Cardiac septum (tissue), 1 donor: ENCODE data around the gene PDP2. TPM values are rescaled to one million over a fixed set of nuclear protein-coding genes. Genes with fewer than 3 reads are reported as not detected.

ENCODE experiments used
- DNase-seq: peaks from one replicate; pipeline ENCODE4 v3.0.0-alpha.2; 2020; ENCODE audit warnings: low spot score
- intact Hi-C: fragments of 100-400 bp; cut with DNase I; formaldehyde crosslinking; loops from one replicate; pipeline ENCODE4 v1.14.0; 2022
- total RNA-seq: library from RNA; stranded (reverse); fragmentation: NEBNext Ultra II Directional; extraction: Animal tissue kit (Norgen Biotek cat#: 25700); gene quantifications from one replicate; pipeline ENCODE4 v1.2.1, GENCODE V29; 2021
- donor health status: DM: no; HTN: no; CAD: no.

Gene PDP2
- total RNA-seq, 1 donor from 2014 or later = 2.7 TPM

DNA sequence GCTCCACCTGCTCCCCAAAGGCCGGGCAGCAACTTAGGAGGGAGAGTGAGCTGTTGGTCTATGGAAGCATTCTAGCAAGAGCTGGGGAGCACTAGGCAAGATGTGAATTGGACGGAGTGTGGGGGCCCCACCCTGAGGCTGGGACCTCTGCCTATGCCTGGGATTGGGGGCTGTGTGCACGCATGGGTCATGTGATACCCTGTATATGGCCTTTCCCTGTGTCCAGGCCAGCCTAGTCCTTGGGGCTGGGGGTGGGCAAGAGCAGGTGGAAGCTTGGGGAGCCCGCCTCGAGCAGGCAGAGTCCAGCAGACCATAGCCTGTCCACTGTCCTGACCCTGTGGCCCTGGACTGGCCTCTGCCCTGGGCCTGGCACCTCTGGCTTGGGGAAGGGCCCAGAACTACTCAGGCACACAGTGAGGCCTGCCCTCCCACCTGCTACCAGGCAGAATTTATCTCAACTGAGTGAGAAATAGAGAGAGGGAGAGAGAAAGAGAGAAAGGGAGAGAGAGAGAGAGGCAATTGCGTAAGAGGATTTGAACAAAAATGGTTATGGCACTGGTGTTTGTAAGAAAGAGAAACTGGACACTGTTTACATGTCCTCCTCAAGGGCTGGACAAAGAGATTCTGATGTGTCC lies 19.1 kb downstream of the PDP2 start:
- intact Hi-C loops = loop anchor here (5.0 kb wide), 1 partner anchor 258 kb away; the partner anchor contains the start of genes FBXL8 and TRADD
- DNase-seq = no peak

DNA sequence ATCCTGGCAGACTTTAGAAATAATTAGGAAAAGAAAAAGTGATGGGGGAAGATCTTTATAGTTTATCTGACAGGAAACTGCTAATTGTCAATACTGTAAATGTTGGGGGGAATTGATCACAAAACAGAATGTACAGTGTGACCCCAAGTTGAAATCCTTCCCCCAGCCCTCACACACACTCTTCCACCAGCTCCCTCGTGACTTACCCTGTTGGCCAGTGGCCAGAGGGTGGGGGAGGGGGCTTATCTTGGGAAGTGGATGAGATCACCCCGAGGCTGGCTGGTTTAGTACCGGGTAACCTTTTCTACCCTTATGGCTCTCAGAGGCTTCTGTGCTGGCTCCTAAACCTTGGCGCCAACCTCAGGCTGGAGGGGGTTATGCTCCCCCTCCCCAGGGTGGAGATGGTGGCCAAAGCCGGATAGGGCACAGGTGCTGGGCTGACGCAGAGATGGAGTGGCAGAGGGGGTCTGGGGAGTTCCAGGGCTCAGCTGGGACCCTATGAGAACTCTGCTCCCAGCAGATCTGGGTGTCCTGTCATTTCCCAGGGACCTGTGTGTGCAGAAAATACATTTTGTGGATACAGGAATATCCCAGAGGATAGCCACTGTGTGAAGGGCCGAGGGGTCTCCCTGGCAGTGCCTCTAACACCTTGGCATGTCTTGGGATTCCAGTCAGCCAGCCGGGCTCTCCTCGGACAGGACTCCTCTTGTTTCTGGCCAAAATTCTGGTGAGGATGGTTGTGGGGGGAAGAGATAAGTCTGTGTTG lies 19.8 kb downstream of the PDP2 start:
- intact Hi-C loops = loop anchor here (5.0 kb wide), 1 partner anchor 257 kb away; the partner anchor contains the start of genes FBXL8 and TRADD
- DNase-seq = no peak

DNA sequence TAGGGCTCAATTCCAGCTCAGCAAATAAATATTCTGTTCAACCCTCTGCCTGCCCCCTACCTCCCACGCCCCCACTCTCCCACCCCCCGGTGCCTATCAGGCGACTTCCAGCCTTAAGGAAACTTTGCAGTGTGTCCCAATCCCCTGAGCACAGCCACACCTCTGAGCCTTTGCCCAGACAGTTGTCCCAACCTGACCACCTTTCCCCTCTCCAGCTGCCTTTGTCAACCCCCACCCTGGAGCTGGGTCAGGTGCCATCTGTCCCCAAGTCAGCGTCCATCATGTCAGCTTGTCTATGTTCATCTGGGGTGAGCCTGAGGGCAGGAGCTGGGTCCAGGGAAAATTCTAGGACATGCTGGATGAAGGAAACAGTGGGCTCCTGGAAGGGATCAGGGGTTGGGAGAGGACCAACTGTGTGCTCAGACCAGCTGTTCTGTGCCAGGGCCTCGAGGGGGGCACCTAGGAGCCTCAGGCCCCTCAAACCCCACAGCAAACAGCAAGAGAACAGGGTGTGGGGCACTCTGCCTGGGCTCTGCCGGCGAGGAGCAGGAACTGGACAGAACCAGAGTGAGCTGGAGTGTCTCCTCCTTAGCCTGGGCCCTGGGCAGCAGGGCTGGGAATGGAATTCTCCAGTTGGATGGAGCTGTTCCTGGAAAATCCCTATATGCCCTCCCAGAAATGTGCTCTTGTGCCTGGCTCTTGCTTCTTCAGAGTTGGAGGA lies 20.6 kb downstream of the PDP2 start:
- intact Hi-C loops = no loop called here
- DNase-seq = no peak

DNA sequence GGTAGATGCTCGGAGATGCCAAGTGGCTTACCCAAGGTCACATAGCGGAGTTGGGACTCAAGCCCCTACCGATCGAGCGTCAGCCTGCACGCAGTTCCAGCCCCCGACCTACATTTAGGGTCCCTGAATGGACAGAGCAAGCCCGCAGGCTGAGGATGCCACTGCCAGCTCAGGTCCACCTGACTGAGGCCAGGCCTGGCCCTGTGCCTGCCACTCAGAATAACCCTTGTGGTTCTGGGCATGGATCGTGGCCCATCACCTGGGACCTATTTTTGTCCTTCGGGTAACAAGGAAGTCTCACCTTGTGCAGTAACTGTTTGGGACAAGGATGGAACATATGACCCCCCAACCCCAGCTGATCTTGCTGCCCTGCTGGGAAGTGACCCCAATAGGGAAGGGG lies 21.3 kb downstream of the PDP2 start:
- intact Hi-C loops = no loop called here
- no peak for DNase-seq

DNA sequence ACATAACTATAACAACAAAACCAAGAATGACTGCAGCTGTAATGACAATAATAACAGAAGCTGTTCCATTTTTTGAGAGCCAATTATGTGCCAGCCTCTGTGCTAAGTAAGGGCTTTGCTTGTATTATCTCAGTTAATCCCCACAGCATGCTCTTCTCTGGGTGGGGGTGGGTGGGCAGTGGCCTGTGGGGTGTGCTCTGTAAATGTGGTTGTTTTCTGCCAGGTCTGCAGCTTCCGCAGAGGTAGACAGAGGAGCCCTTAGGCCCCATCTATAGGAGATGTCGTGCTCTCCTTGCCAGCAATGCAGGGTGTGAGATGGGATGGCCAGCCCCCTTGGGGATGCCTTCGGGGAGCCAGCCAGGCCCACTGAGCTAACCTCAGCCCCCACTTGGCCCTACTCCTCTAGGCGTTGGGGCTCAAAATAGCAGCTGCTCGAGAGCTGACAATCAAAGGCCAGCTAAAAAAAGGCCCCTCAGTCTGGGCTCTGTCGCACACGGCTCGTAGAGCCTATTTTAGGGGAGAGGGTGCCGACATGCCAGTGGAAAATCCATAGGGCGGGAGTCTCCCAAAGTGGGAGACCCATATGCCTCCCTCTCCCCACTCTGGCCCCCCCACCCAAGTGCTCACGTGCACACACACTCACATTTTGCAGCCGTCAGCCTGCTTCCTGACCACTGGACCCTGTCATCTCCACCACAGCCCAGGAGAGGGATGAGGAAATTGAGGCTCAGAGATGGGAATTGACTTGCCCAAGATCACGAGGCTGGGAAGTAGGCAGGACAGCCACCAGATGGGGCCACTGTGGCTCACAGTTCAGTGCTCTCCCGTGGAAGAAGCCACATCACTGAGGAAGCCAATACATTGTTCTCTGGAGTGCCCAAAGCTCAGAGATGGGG lies 22.6 kb downstream of the PDP2 start:
- intact Hi-C loops = loop anchor here (1.0 kb wide), 1 partner anchor 23 kb away; no protein-coding TSS in a partner anchor
- DNase-seq = peak; percentile 87

DNA sequence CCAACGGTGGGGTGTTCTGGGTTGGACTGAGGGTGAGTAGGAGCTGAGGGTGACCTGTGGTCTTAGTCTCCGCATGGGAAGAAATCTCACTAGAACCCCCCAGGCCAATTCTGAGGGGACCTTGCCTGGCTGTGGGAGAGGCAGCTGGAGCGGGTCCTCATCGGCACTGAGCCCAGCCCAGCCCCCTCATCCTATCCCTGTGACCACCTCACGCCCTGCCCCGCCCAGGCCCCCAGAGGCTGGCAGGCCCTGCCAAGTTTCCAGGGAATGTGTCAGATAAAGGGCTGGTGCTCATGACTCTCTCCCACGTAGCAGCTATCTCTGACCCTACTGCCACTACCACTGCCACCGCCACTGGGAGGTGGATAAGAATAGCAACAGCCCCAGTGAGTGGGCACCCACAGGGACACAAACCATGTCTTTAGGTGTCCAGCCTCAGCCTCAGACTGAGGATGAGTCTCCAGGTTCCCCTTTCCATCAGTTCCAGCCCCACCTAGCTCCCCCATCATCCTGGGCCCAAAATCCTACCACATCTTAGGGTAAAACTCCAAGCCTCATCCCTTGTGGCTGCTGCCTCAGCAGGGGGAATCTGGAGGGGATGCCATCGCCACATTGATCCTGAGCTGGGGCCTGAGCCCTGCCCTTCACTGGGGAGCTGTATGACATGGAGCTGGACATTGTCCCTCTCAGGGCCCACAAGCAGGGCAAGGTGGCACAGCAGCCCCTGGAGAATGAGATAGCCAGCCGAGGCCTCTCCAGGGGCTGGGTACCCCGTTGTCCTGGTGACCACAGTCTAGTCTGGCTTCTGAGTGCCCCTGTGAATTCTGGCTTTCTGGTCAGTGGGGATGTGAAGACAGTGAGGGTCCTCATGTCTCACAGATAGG lies 23.5 kb downstream of the PDP2 start:
- intact Hi-C loops = loop anchor here (1.0 kb wide), 1 partner anchor 23 kb away; no protein-coding TSS in a partner anchor
- DNase-seq = peak; percentile 89

DNA sequence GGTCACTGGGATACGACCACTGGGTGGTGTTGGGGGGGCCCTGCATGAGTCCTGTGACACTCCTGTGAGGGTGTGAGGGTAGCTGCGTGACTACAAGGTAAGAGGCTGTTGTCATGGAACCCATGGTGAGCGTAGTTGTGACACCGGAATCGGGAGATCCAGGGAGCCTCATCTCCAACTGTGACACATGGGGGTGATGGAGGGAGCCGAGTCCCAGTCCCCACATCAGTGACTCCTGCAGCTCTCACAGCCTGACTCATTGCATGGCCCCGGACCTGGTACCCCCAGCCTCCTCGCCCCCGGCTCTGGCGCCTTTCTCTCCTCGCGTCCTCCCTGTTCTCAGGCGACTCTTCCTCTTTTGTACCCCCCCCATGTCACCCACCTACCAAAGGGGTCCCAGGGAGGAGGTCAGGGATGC lies 24.1 kb downstream of the PDP2 start:
- DNase-seq = no peak
- intact Hi-C loops = no loop called here

DNA sequence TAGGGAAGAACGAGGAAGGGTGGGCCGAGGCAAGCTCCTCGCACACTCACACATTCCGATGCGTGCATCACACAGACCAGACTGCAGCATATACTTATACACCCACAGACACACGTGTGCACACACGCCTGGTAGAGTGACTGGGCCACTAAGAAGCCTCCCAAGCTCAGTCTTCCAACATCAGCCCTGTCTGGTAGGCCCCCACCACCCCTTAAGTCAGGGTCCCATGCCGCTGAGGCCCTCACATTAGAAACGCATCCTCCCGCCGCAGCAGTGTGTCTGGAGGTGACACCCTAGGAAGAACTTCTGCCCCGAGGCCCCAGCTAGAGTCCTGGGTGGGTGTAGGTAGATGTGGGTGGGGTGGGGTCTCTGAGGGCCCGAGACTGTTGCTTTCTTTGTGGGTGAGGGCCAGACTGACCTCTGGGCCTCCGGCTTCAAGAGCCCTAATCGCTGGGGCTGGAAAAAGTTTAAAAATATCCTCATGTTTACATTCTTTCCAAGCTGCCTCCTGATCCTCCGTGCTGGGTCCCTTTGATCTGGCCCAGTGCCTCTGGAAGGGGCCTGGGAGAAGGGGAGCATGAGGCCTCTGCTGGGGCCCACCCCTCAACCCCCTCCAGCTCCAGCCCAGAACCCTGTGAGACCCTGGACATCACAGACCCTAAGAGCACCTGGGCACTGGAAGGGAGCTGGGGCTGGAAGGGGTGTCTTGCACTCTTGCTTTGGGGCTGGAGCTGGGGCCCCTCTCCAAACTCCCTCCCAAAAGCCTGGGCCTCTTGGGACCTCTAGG lies 24.7 kb downstream of the PDP2 start:
- intact Hi-C loops = no loop called here
- DNase-seq = no peak

DNA sequence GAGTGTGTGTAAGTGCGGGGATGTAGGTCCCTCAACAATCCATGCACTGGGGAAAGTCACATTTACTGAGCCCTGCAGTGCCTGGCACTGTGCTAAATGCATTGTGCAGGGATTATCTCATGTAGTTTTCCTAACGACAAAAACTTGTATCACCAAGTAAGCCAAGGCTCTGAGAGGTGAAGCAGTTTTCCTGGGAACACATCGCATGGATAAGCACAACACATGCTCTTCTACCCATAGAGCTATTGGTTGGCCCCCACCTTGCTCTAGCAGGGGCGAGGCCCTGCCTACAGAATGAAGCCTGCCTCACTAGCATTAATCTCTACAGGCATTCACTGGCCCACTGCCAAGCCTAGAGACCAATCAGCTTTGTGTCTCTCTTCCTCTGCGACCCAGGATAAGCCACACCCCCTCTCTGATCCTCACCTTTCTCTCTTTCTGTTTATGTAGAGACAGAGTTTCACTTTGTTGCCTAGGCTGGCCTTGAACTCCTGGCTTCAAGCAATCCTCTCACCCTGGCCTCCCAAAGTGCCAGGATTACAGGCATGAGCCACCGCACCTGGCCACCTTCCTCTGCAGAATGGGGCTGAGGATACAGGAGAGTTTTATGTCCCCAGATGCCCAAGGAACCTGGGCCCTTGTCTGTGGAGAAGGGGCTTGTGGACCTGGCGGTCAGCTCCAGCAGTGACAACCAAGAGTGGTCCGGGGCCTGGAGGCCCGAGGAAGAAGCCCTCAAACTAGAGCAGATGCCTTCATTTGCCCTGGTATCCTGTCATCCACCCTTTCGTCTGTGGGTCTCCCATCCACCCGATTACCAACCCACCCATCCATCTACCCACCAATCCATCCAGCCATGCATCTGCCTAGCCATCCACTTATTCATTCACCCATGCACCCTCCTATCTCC lies 25.6 kb downstream of the PDP2 start:
- peak; percentile 87 for DNase-seq
- intact Hi-C loops = no loop called here

DNA sequence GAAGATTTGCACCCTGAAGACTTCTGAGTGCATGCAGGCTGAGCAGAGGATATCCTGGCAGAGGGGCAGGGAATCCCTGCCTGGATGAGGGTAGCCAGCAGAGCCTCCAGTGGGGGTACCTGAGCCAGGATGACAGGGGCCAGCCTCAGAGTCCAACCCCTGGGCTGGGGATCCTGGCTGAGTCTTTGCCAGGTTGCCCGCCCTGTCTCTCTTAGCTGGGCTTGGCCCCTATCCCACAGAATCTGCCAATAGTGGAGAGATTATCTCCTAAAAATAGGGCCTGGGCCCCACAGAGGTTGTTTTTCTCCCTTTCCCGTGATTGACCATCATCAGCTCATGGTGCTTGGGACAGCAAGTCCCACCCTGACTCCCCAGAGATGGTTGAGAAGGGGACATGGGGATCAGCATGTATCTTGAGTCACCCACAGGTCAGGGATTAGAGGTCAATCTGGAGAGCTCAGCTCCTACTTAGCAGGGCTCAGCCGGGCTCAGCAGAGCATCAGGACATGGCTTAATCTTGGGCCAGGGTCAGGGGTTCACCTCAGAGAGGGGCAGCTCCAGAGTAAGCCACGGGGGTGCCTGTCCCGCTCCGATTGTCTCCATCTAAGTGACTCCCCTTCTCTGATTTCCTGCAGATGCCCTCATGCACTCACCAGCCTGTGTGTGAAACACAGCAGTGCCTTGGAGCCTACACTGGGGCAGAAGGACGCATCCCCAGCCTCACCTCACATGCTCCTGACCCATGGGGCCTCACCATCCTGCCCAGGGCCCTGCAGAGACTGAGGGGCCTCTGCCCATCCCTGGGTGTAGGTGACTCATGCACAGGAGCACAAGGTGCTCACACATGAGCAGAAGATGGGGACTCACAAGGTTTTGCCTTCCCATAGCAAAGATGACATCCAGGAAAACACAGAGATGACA lies 26.9 kb downstream of the PDP2 start:
- intact Hi-C loops = no loop called here
- DNase-seq = no peak

DNA sequence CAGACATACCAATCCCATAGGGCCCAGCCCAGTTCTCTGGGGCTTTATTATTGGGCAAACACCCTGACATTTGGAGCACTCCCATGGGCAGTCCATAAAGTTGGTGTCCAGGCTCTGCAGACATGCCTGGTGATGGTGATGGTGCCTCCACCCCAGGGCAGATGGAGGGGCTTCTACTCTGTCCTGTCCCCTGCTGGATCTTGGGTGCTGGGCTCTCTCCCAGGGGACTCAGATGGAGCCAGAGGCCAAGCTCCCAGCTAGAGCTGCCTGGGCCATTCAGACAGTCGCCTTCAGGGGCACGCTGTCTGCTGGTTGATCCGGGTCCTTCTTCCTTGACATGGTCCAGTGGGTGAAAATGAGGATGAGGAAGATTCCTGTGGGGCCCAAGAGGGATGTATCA lies 27.8 kb downstream of the PDP2 start:
- DNase-seq = no peak

DNA sequence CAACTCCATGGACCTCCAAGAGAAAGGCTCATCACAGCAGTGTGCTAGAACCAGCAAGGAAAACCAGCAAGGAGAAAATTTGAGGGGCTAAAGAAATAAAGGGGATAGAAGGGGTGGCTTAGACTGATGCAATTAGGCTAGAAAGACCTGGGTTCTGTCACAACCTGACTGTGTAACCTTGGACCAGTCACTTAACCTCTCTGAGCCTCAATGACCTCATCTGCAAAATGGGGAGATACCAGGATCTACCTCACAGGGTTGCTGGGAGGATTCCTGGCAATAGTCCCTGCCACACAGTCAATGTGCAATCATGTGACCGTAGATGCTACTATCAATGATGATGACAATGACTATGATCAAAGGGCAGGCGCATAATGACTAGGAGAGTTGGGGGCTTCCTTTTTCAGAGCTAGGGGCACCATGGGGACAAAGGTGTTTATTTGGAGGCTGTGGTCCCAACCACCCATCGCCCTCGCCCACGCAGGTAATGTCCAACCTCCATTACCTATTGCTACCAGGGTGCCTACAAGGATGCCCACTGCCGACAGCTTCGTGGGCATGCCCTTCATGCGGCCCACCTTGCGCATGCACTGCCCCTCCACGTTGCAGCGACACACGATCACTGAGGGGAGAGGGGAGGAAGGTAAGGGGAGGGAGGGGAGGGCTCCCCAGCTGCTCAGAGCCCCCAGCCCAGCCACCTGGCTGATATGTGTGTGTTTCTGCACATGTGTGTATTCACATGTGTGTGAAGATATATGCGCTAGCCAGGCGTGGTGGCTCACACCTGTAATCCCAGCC lies 28.6 kb downstream of the PDP2 start:
- no peak for DNase-seq
- intact Hi-C loops = no loop called here

More for the DNA sequence above, 27.8 kb downstream of the PDP2 start:
- intact Hi-C loops = no loop called here

DNA sequence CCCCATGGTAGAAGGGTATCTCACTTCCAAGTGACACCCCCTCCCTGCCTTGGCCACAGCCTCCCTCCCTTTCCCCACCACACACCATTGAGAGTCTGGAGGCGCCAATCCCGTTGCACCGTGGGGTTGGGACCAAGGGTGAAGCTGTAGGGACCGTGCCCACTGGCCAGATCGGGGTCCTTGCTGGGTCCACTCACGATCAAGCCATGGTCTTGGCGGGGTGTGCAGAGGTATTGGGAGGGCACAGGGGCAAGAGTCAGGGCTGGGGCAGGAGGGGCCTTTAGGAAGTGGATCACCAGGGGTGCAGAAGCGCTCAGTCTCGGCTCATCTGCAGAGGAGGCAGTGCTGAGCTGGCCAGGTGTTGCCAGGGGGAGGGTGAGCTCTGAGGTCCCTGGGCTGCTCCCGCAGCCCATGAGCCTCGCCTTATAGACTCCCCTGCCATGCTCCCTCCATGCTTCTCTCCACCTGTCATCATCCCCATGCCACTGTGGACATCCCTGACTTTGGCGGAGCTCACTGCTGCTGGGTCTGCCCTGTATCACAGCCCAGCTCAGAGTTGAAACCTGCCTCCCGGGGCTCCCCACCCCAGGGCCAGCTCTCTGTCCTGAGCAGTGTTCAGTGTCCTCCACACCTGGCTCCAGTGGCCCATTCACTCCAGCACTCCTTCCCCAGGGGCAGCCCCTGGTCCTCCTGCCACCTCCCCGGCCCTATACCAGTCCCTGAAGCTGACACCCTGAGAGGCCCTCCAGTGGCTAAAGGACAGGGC lies 30.0 kb downstream of the PDP2 start:
- no peak for DNase-seq
- intact Hi-C loops = no loop called here

DNA sequence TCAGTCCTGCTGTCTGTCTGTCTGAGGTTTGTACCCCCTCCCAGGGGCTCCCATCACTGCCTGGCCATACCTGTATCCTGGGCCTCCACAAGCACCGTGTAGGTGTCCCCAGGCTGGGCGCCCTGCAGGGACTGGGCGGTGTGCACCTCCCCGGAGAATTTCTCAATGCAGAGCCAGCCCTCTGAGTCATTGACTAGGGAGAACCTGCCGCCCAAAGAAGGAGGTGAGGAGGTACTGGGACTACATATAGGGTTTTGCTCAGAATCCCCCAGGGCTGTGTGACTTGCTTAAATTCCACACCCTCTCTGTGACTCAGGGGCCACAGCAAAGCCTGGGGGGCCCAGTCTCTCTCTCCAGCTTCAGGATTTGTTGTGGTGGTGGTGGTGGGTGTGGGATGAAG lies 30.8 kb downstream of the PDP2 start:
- intact Hi-C loops = no loop called here
- DNase-seq = no peak
